GM12801 (cell line): ENCODE data around the gene TYRO3.

ENCODE experiments used
- TF ChIP-seq, protein P1 (sequence below): IDR thresholded peaks from one replicate; pipeline ENCODE4 v1.5.1; 2011; ENCODE audit warnings: control low read depth; ENCODE audit not compliant: insufficient read length; ENCODE audit errors: extremely low read depth

Gene TYRO3

DNA sequence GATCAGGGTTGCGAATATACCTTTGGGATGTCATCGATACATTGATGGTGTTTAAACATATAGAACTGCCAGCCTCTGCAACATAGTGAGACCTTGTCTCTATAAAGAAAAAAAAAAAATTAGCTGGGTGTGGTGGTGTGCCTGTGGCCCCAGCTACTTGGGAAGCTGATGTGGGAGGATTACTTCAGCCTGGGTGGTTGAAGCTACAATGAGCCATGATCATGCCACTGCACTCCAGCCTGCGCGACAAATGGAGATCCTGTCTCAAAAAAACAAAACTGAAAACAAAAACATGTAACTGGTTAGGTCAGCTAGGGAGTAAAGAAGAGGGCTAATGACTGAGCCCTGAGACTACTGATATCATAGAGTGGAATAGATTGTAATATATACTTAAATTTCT is 70.5 kb downstream of the TYRO3 start:
- TF ChIP-seq, protein P1, sequence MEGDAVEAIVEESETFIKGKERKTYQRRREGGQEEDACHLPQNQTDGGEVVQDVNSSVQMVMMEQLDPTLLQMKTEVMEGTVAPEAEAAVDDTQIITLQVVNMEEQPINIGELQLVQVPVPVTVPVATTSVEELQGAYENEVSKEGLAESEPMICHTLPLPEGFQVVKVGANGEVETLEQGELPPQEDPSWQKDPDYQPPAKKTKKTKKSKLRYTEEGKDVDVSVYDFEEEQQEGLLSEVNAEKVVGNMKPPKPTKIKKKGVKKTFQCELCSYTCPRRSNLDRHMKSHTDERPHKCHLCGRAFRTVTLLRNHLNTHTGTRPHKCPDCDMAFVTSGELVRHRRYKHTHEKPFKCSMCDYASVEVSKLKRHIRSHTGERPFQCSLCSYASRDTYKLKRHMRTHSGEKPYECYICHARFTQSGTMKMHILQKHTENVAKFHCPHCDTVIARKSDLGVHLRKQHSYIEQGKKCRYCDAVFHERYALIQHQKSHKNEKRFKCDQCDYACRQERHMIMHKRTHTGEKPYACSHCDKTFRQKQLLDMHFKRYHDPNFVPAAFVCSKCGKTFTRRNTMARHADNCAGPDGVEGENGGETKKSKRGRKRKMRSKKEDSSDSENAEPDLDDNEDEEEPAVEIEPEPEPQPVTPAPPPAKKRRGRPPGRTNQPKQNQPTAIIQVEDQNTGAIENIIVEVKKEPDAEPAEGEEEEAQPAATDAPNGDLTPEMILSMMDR, result no peak

DNA sequence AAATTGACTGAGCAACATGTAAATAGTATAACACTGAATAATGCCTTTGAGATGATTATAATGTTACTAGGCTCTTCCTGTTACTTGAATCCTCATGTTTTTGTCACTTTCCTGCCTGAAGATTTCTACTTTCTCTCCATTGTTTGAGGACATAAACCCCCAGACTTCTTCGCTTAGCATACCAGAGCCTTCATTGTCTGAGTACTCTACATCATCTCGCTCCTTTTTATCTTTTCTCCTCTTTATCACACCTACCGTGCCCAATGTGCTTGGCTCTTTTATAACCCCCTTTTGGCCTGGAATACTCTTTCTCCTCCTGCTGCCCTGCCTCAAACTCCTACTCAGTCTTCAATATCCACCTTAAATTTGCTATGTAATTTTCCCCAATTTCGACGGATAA is 70.9 kb downstream of the TYRO3 start:
- TF ChIP-seq, protein P1, result no peak

DNA sequence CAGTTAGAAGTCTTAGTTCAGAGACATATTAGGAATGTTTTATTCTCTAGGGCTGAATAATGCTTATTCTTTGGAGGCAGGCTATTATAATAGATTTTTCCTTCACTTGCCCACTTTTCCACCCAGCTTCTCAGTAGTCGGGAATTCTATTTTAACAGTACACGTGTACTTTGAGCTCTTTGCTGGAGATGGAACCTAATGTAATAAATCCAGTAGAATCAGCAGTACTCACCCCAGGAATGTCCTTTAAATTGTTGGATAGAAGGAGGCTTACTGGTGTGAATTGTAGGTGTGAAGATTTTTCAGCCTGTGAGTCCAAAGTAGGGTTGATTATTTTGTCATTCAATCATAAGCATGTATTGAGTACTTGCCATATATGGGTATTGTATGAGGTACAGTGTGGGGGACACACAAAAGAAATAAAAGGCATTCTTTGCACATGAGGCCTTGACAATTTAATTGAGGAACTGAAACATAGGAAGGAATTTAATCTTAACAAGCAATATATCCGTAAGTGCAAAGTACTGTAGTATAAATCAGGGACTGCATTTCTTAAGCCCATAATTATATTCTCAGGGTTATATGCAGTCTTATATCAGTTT is 71.7 kb downstream of the TYRO3 start:
- TF ChIP-seq, protein P1, result no peak

DNA sequence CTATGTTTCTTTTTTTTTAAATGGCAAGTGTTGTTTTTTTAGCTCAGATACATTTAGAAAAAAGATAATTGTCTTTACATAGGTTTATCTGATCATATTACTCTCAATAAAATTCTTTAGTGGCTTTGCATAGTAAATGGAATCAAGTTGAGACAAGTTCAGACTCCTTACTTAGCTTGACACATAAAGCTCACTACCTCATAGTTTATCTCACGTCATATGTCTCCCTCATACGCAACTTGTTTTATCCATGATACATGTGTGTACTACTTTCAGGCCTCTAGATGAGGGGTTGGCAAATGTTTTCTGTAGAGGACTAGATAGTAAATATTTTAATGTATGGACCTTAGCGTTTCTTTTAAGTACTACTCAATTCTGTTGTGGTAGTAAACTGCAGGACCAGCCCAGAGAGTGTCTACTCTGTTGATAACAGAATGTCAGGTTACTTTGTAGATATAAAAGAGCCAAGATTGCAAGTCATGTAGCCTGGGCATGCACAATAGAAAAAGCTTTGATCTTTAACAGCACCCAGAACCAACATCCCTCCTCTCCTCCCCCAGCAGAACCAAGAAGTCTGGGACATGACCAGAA is 73.0 kb downstream of the TYRO3 start:
- TF ChIP-seq, protein P1, result no peak
